Measurements from ENCODE around the gene FAM83G.

- TF ChIP-seq CTCF (IDR thresholded peaks at IDR 0.05) (no peak), POLR2A (IDR thresholded peaks at IDR 0.05) (no peak)
Measured at GRCh38 chr17:18993905-18994526, 10.5 kb downstream of the FAM83G start.
